Spleen (tissue), 11 donors: Measurements from ENCODE around the gene ZFP62. TPM values are rescaled to one million over a fixed set of nuclear protein-coding genes. Genes with fewer than 3 reads are reported as not detected.

ENCODE experiments used
- DNase-seq: peaks from one replicate; pipeline ENCODE4 v3.0.0-alpha.2; 2020
- H3K27ac ChIP-seq, 8 donors: fragments of 200-600 bp; sonication (generic) in 7 of 8; 1 replicate in 4 of 8; 2 replicates in 4 of 8; pipeline versions ENCODE4 v1.5.0 to v1.8.0; 2016 to 2021; ENCODE audit warnings: inconsistent platforms in 4 of 8, mild to moderate bottlenecking in 4 of 8, moderate library complexity in 1 of 8
- H3K27me3 ChIP-seq, 7 donors: fragments of 200-600 bp; sonication (generic) in 6 of 7; replicated peaks in 1 of 7; 1 replicate in 4 of 7; 2 replicates in 3 of 7; pipeline versions ENCODE4 v1.5.0 to v1.8.0; 2016 to 2021; ENCODE audit warnings: inconsistent platforms in 3 of 7, mild to moderate bottlenecking in 1 of 7
- H3K36me3 ChIP-seq, 6 donors: fragments of 200-600 bp; sonication (generic) in 5 of 6; 1 replicate in 4 of 6; 2 replicates in 2 of 6; pipeline versions ENCODE4 v1.5.0 to v1.8.0; 2016 to 2021; ENCODE audit warnings: inconsistent platforms in 2 of 6
- H3K4me1 ChIP-seq, 6 donors: fragments of 200-600 bp; sonication (generic) in 5 of 6; 1 replicate in 3 of 6; 2 replicates in 3 of 6; pipeline versions ENCODE4 v1.5.0 to v1.8.0; 2016 to 2021; ENCODE audit warnings: inconsistent platforms in 3 of 6
- H3K4me3 ChIP-seq, 8 donors: fragments of 200-600 bp; sonication (generic) in 7 of 8; 1 replicate in 4 of 8; 2 replicates in 4 of 8; pipeline versions ENCODE4 v1.5.0 to v1.8.0; 2016 to 2021; ENCODE audit warnings: inconsistent platforms in 4 of 8, mild to moderate bottlenecking in 4 of 8, moderate library complexity in 2 of 8
- H3K9me3 ChIP-seq, 8 donors: fragments of 200-600 bp; sonication (generic) in 7 of 8; 1 replicate in 4 of 8; 2 replicates in 4 of 8; pipeline versions ENCODE4 v1.5.0 to v1.8.0; 2016 to 2021; ENCODE audit warnings: inconsistent platforms in 4 of 8
- CTCF ChIP-seq, 11 experiments: fragments of 200-600 bp in 7 of 11; fragments of 450-650 bp in 4 of 11; sonication (generic) in 4 of 11; IDR thresholded peaks in 8 of 11; conservative IDR thresholded peaks in 3 of 11; 1 replicate in 7 of 11; 2 replicates in 4 of 11; pipeline versions ENCODE4 v1.4.0 to v1.8.0; 2016 to 2021; ENCODE audit warnings: antibody characterized with exemption in 11 of 11, inconsistent platforms in 4 of 11, mild to moderate bottlenecking in 1 of 11
- POLR2A ChIP-seq, 3 donors: fragments of 450-650 bp; IDR thresholded peaks; one replicate each; pipeline ENCODE4 v1.5.1; 2017; ENCODE audit warnings: antibody characterized with exemption in 3 of 3, mild to moderate bottlenecking in 1 of 3
- POLR2AphosphoS5 ChIP-seq, 3 donors: sonication (generic); formaldehyde crosslinking; IDR thresholded peaks; one replicate each; pipeline ENCODE4 v1.5.1; 2017; ENCODE audit warnings: antibody characterized with exemption in 3 of 3
- WGBS, 5 donors: extraction: QIAGEN DNeasy Blood & Tissue Kit in 3 of 5; methylation state at CpG; one replicate each; pipeline versions ENCODE4 v1.1.5 to v1.1.7; 2013 to 2018; 5-methylcytosine and 5-hydroxymethylcytosine counted together
- intact Hi-C: fragments of 100-400 bp; cut with DNase I; formaldehyde crosslinking; loops from one replicate; pipeline ENCODE4 v1.15.0; 2023; ENCODE audit warnings: low total_unique reads
- polyA plus RNA-seq, 3 donors: library from polyadenylated mRNA; stranded (reverse); fragments of 200-250 nt; gene quantifications; one replicate each; pipeline ENCODE4 v1.2.1, GENCODE V29; 2013
- total RNA-seq, 7 donors: library from RNA; depleted of rRNA in 3 of 7; stranded (reverse); fragments of >200 nt in 3 of 7; fragmentation: NEBNext Ultra II Directional in 4 of 7; extraction: Animal tissue kit (Norgen Biotek cat#: 25700) in 4 of 7; gene quantifications; one replicate each; pipeline versions ENCODE4 v1.1.0 to v1.2.1, GENCODE V29; 2016 to 2021
- donor health status: healthy with polysubstance abuse.
- donor health status: DM: no; HTN: no; CAD: no; lungs with moderate emphysema.
- donor health status: DM: no; HTN: no; CAD: no.
- donor health status: Bipolar disorder and iron deficiency.
- donor health status: healthy.
- donor health status: DM: no; HTN: no; CAD: no.
- donor health status: DM: yes; HTN: yes; CAD: no.

Gene ZFP62
- total and polyA plus RNA-seq, 10 donors = 20.2 to 31.5 (median 27.6) TPM

- WGBS, 5 donors = 12 to 16% (median 14%) methylated on average over 15 of the region's 15 CpGs
- peak overlapping the region; percentile 58 to 98 (median 94) for H3K4me3 ChIP-seq
- H3K27me3 ChIP-seq = no peaks in the 10 kb centered on the region
- TF ChIP-seq POLR2AphosphoS5 (IDR thresholded peaks at IDR 0.05) = peak in 1 of 3 donors; percentile 20
- TF ChIP-seq CTCF (IDR thresholded peaks at IDR 0.05 in 8 of 11, conservative IDR thresholded peaks at IDR 0.05 in 3 of 11) = no peak
- no peaks in the 10 kb centered on the region for H3K9me3 ChIP-seq
- H3K4me1 ChIP-seq = peaks cover 77 to 94% (median 89%) of the 10 kb centered on the region in 6 donors
- peaks cover 0 to 48% (median 3%) of the 10 kb centered on the region in 6 donors for H3K36me3 ChIP-seq
- DNase-seq = peak; percentile 85
- intact Hi-C loops = no loop called here
- peak overlapping the region; percentile 90 to 99 (median 99) for H3K27ac ChIP-seq
Measured at GRCh38 chr5:180801596-180802324, 59.3 kb downstream of the ZFP62 start.

- Histone ChIP-seq H3K4me1 (peaks cover 61 to 94% (median 89%) of the 10 kb centered on the region in 6 donors), H3K27ac (peak overlapping the region in 6 of 8 donors; percentile 1 to 99 (median 98)), H3K27me3 (no peaks in the 10 kb centered on the region), H3K4me3 (peak overlapping the region in 4 of 8 donors; percentile 5 to 94 (median 92)), H3K36me3 (peaks cover 0 to 62% (median 9%) of the 10 kb centered on the region in 6 donors), H3K9me3 (no peaks in the 10 kb centered on the region)
- peak in 2 of 11 experiments; percentile 12 to 20 for TF ChIP-seq CTCF (IDR thresholded peaks at IDR 0.05 in 8 of 11, conservative IDR thresholded peaks at IDR 0.05 in 3 of 11)
- TF ChIP-seq POLR2AphosphoS5 (IDR thresholded peaks at IDR 0.05) = no peak
- intact Hi-C loops = no loop called here
- no peak for DNase-seq
- 66 to 82% (median 74%) methylated on average over 6 of the region's 6 CpGs for WGBS, 5 donors
Measured at GRCh38 chr5:180799902-180800801, 60.9 kb downstream of the ZFP62 start.

GRCh38 chr5:180799194-180799593 is 61.9 kb downstream of the ZFP62 start:
- peak in 2 of 3 donors; percentile 13 to 24 for TF ChIP-seq POLR2AphosphoS5 (IDR thresholded peaks at IDR 0.05)
- no peak for TF ChIP-seq POLR2A (IDR thresholded peaks at IDR 0.05)
- peak in 1 of 11 experiments; percentile 21 for TF ChIP-seq CTCF (IDR thresholded peaks at IDR 0.05 in 8 of 11, conservative IDR thresholded peaks at IDR 0.05 in 3 of 11)
- Histone ChIP-seq H3K9me3 (no peaks in the 10 kb centered on the region), H3K4me3 (peak overlapping the region in 1 of 8 donors; percentile 90), H3K4me1 (peaks cover 56 to 94% (median 89%) of the 10 kb centered on the region in 6 donors), H3K36me3 (peaks cover 0 to 72% (median 13%) of the 10 kb centered on the region in 6 donors), H3K27ac (peak overlapping the region in 2 of 8 donors; percentile 96 to 99), H3K27me3 (no peaks in the 10 kb centered on the region)
- WGBS, 5 donors = 81 to 86% (median 83%) methylated on average over 4 of the region's 4 CpGs
- intact Hi-C loops = no loop called here
- DNase-seq = no peak
